A673 (cell line): ENCODE results near the gene LUC7L. TPM values are rescaled to one million over a fixed set of nuclear protein-coding genes. Genes with fewer than 3 reads are reported as not detected.
A peak's percentile ranks its signal among the peaks of the same experiment; 100 is the strongest.
"Not testable (repeated sequence)": the region's sequence is repeated elsewhere in the genome, so short reads cannot be mapped to it uniquely, and the experiment has no call there.

Source experiments
- BruUV-seq: library from RNA; stranded (reverse); fragments of 400-500 nt; replicated peaks from 2 replicates; lab custom pipeline; 2021; lab: Mats Ljungman, UMichigan
- CTCF ChIA-PET: fragments of 300-600 bp; sonication (Branson Sonifier 250); formaldehyde crosslinking; loops from one replicate; lab custom pipeline; 2022; ENCODE audit warnings: antibody characterized with exemption; lab: Charles Lee
- POLR2A ChIA-PET: fragments of 300-600 bp; sonication (Branson Sonifier 250); formaldehyde crosslinking; loops from one replicate; lab custom pipeline; 2022; ENCODE audit warnings: antibody characterized with exemption; ENCODE audit not compliant: low non-redundant PET; lab: Charles Lee
- DNase-seq: peaks from one replicate; pipeline ENCODE4 v3.0.0-alpha.2; 2015; ENCODE audit warnings: low spot score
- H3K27ac ChIP-seq: fragments of 200-600 bp; sonication (generic); 2 replicates; pipeline ENCODE4 v1.5.1; 2016; ENCODE audit warnings: mixed run types, low read depth, mild to moderate bottlenecking, mixed read lengths, antibody characterized with exemption, low read length; ENCODE audit not compliant: poor library complexity, severe bottlenecking
- H3K27me3 ChIP-seq: fragments of 200-600 bp; sonication (generic); replicated peaks from 2 replicates; pipeline ENCODE4 v1.6.1; 2017; ENCODE audit warnings: mixed run types, low read depth, mild to moderate bottlenecking, mixed read lengths, antibody characterized with exemption, low read length; ENCODE audit not compliant: insufficient read depth, poor library complexity
- H3K36me3 ChIP-seq: fragments of 200-600 bp; sonication (generic); 2 replicates; pipeline ENCODE4 v1.6.1; 2016; ENCODE audit warnings: mixed run types, mild to moderate bottlenecking, mixed read lengths, antibody characterized with exemption, low read length; ENCODE audit not compliant: insufficient read depth, poor library complexity, severe bottlenecking
- H3K4me1 ChIP-seq: fragments of 200-600 bp; sonication (generic); 2 replicates; pipeline ENCODE4 v1.6.1; 2017; ENCODE audit warnings: mixed run types, mild to moderate bottlenecking, mixed read lengths, antibody characterized with exemption, low read length; ENCODE audit not compliant: insufficient read depth, poor library complexity, severe bottlenecking
- H3K4me3 ChIP-seq: fragments of 200-600 bp; sonication (generic); 2 replicates; pipeline ENCODE4 v1.5.1; 2016; ENCODE audit warnings: low read depth, mixed run types, mild to moderate bottlenecking, mixed read lengths, low read length; ENCODE audit not compliant: poor library complexity, severe bottlenecking
- H3K9me3 ChIP-seq: fragments of 200-600 bp; sonication (generic); 2 replicates; pipeline ENCODE4 v1.6.1; 2016; ENCODE audit warnings: mixed run types, low read depth, mild to moderate bottlenecking, mixed read lengths, antibody characterized with exemption, low read length; ENCODE audit not compliant: poor library complexity, severe bottlenecking
- EZH2 ChIP-seq: fragments of 200-600 bp; sonication (generic); IDR thresholded peaks from 2 replicates; pipeline ENCODE4 v1.6.1; 2017; ENCODE audit warnings: borderline replicate concordance, low read depth, mild to moderate bottlenecking, mixed read lengths, antibody characterized with exemption, low read length; ENCODE audit not compliant: poor library complexity, severe bottlenecking
- intact Hi-C: fragments of 100-400 bp; cut with micrococcal nuclease; formaldehyde crosslinking; loops from one replicate; pipeline ENCODE4 v1.10.0; 2022; ENCODE audit not compliant: unreplicated experiment
- total RNA-seq: library from RNA; stranded (reverse); gene quantifications from 2 replicates; pipeline ENCODE4 v1.2.3, GENCODE V29; 2021
- TF ChIP-seq, protein P1 (sequence below): fragments of 300-800, 200-600 bp; sonication (generic); conservative IDR thresholded peaks from 2 replicates; pipeline ENCODE4 v1.5.1; 2017; ENCODE audit warnings: low read depth, mild to moderate bottlenecking, antibody characterized with exemption, low read length, moderate library complexity, mixed read lengths

LUC7L gene
- total RNA-seq, 1 experiment from 2014 or later = 152 TPM

DNA sequence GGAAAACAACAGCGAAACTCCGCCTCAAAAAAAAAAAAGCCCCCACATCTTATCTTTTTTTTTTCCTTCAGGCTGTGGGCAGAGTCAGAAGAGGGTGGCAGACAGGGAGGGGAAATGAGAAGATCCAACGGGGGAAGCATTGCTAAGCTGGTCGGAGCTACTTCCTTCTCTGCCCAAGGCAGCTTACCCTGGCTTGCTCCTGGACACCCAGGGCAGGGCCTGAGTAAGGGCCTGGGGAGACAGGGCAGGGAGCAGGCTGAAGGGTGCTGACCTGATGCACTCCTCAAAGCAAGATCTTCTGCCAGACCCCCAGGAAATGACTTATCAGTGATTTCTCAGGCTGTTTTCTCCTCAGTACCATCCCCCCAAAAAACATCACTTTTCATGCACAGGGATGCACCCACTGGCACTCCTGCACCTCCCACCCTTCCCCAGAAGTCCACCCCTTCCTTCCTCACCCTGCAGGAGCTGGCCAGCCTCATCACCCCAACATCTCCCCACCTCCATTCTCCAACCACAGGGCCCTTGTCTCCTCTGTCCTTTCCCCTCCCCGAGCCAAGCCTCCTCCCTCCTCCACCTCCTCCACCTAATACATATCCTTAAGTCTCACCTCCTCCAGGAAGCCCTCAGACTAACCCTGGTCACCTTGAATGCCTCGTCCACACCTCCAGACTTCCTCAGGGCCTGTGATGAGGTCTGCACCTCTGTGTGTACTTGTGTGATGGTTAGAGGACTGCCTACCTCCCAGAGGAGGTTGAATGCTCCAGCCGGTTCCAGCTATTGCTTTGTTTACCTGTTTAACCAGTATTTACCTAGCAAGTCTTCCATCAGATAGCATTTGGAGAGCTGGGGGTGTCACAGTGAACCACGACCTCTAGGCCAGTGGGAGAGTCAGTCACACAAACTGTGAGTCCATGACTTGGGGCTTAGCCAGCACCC lies 54.0 kb downstream of the LUC7L start:
- ChIA-PET CTCF (interaction anchor here (0.7 kb wide), 1 partner anchor 54 kb away, joined by 3 read pairs; no protein-coding TSS in a partner anchor), POLR2A (no interaction called here)
- DNase-seq = no peak

DNA sequence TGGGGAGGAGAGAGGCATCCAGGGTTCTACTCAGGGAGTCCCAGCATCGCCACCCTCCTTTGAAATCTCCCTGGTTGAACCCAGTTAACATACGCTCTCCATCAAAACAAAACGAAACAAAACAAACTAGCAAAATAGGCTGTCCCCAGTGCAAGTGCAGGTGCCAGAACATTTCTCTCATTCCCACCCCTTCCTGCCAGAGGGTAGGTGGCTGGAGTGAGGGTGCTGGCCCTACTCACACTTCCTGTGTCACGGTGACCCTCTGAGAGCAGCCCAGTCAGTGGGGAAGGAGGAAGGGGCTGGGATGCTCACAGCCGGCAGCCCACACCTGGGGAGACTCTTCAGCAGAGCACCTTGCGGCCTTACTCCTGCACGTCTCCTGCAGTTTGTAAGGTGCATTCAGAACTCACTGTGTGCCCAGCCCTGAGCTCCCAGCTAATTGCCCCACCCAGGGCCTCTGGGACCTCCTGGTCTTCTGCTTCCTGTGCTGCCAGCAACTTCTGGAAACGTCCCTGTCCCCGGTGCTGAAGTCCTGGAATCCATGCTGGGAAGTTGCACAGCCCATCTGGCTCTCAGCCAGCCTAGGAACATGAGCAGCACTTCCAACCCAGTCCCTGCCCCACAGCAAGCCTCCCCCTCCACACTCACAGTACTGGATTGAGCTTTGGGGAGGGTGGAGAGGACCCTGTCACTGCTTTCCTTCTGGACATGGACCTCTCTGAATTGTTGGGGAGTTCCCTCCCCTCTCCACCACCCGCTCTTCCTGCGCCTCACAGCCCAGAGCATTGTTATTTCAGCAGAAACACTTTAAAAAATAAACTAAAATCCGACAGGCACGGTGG lies 55.1 kb downstream of the LUC7L start:
- H3K4me3 ChIP-seq, BruUV-seq, H3K27ac ChIP-seq, intact Hi-C loops, H3K27me3 ChIP-seq, H3K36me3 ChIP-seq, H3K9me3 ChIP-seq, POLR2A ChIA-PET: not testable (repeated sequence)
- CTCF ChIA-PET = interaction anchor here (0.7 kb wide), 1 partner anchor 56 kb away, joined by 3 read pairs; no protein-coding TSS in a partner anchor
- peaks cover 32% of the 10 kb centered on the region for H3K4me1 ChIP-seq
- peak; percentile 59 for DNase-seq

More for the DNA sequence above, 54.0 kb downstream of the LUC7L start:
- H3K4me3 ChIP-seq = no peak overlapping the region
- H3K27me3 ChIP-seq = peaks cover 13% of the 10 kb centered on the region
- H3K9me3 ChIP-seq = no peaks in the 10 kb centered on the region
- no peak overlapping the region for H3K27ac ChIP-seq
- no peaks in the 10 kb centered on the region for H3K36me3 ChIP-seq
- BruUV-seq = no TSS peak
- TF ChIP-seq, protein P1, sequence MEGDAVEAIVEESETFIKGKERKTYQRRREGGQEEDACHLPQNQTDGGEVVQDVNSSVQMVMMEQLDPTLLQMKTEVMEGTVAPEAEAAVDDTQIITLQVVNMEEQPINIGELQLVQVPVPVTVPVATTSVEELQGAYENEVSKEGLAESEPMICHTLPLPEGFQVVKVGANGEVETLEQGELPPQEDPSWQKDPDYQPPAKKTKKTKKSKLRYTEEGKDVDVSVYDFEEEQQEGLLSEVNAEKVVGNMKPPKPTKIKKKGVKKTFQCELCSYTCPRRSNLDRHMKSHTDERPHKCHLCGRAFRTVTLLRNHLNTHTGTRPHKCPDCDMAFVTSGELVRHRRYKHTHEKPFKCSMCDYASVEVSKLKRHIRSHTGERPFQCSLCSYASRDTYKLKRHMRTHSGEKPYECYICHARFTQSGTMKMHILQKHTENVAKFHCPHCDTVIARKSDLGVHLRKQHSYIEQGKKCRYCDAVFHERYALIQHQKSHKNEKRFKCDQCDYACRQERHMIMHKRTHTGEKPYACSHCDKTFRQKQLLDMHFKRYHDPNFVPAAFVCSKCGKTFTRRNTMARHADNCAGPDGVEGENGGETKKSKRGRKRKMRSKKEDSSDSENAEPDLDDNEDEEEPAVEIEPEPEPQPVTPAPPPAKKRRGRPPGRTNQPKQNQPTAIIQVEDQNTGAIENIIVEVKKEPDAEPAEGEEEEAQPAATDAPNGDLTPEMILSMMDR = no peak
- no peak for TF ChIP-seq EZH2
- intact Hi-C loops = no loop called here
- peaks cover 26% of the 10 kb centered on the region for H3K4me1 ChIP-seq

DNA sequence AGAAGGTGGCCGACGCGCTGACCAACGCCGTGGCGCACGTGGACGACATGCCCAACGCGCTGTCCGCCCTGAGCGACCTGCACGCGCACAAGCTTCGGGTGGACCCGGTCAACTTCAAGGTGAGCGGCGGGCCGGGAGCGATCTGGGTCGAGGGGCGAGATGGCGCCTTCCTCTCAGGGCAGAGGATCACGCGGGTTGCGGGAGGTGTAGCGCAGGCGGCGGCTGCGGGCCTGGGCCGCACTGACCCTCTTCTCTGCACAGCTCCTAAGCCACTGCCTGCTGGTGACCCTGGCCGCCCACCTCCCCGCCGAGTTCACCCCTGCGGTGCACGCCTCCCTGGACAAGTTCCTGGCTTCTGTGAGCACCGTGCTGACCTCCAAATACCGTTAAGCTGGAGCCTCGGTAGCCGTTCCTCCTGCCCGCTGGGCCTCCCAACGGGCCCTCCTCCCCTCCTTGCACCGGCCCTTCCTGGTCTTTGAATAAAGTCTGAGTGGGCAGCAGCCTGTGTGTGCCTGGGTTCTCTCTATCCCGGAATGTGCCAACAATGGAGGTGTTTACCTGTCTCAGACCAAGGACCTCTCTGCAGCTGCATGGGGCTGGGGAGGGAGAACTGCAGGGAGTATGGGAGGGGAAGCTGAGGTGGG lies 55.9 kb downstream of the LUC7L start:
- POLR2A ChIA-PET, H3K4me3 ChIP-seq, H3K9me3 ChIP-seq, CTCF ChIA-PET, BruUV-seq, DNase-seq, intact Hi-C loops, H3K27ac ChIP-seq, H3K36me3 ChIP-seq, H3K27me3 ChIP-seq: not testable (repeated sequence)
- H3K4me1 ChIP-seq = peaks cover 32% of the 10 kb centered on the region

DNA sequence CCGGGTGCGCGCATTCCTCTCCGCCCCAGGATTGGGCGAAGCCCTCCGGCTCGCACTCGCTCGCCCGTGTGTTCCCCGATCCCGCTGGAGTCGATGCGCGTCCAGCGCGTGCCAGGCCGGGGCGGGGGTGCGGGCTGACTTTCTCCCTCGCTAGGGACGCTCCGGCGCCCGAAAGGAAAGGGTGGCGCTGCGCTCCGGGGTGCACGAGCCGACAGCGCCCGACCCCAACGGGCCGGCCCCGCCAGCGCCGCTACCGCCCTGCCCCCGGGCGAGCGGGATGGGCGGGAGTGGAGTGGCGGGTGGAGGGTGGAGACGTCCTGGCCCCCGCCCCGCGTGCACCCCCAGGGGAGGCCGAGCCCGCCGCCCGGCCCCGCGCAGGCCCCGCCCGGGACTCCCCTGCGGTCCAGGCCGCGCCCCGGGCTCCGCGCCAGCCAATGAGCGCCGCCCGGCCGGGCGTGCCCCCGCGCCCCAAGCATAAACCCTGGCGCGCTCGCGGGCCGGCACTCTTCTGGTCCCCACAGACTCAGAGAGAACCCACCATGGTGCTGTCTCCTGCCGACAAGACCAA lies 56.8 kb downstream of the LUC7L start, which contains the start of gene HBA2:
Gene HBA2 (plus strand): TSS at position 503 of the 568 bp plus-strand sequence. CDS start 37 bp downstream, at position 540.
- H3K27me3 ChIP-seq, H3K9me3 ChIP-seq, H3K36me3 ChIP-seq, BruUV-seq, intact Hi-C loops, POLR2A ChIA-PET, DNase-seq, H3K4me3 ChIP-seq, H3K27ac ChIP-seq: not testable (repeated sequence)
- H3K4me1 ChIP-seq = peaks cover 28% of the 10 kb centered on the region
- CTCF ChIA-PET = interaction anchor here (0.7 kb wide), 1 partner anchor 15 kb away, joined by 3 read pairs; no protein-coding TSS in a partner anchor
